Gastrocnemius medialis (tissue), 4 donors: ENCODE measurements around the gene EIF1AY. TPM values are rescaled to one million over a fixed set of nuclear protein-coding genes. Genes with fewer than 3 reads are reported as not detected.
"Not testable (repeated sequence)": the region's sequence is repeated elsewhere in the genome, so short reads cannot be mapped to it uniquely, and the experiment has no call there.

Experiments
- ATAC-seq, 2 donors: fragments of 150-250 bp; one replicate each; pipeline ENCODE4 v1.9.1; 2016
- DNase-seq, 2 donors: peaks; one replicate each; pipeline ENCODE4 v3.0.0-alpha.2; 2019
- H3K27ac ChIP-seq, 4 donors: fragments of 200-600 bp; sonication (generic); 1 replicate in 1 of 4; 2 replicates in 3 of 4; pipeline ENCODE4 v1.5.1; 2016 to 2018; ENCODE audit warnings: mild to moderate bottlenecking in 2 of 4, moderate library complexity in 1 of 4
- H3K27me3 ChIP-seq, 3 donors: fragments of 200-600 bp; sonication (generic) in 2 of 3; 1 replicate in 1 of 3; 2 replicates in 2 of 3; pipeline versions ENCODE4 v1.5.1 to v1.6.0; 2016 to 2019; ENCODE audit warnings: mild to moderate bottlenecking in 1 of 3, moderate library complexity in 1 of 3
- H3K36me3 ChIP-seq, 2 donors: fragments of 200-600 bp; sonication (generic) in 1 of 2; one replicate each; pipeline ENCODE4 v1.5.1; 2017 to 2018
- H3K4me1 ChIP-seq, 2 donors: fragments of 200-600 bp; sonication (generic) in 1 of 2; one replicate each; pipeline ENCODE4 v1.5.1; 2016 to 2017; ENCODE audit warnings: mild to moderate bottlenecking in 2 of 2
- H3K4me3 ChIP-seq, 4 donors: fragments of 200-600 bp; sonication (generic) in 3 of 4; 1 replicate in 1 of 4; 2 replicates in 3 of 4; pipeline ENCODE4 v1.5.1; 2016 to 2019; ENCODE audit warnings: mild to moderate bottlenecking in 2 of 4
- H3K9me3 ChIP-seq, 3 donors: fragments of 200-600 bp; sonication (generic) in 2 of 3; 1 replicate in 1 of 3; 2 replicates in 2 of 3; pipeline ENCODE4 v1.5.1; 2016 to 2019
- CTCF ChIP-seq, 5 experiments: fragments of 450-650 bp in 3 of 5; fragments of 200-600 bp in 2 of 5; sonication (generic) in 2 of 5; IDR thresholded peaks in 4 of 5; conservative IDR thresholded peaks in 1 of 5; 1 replicate in 4 of 5; 2 replicates in 1 of 5; pipeline ENCODE4 v1.5.1; 2016 to 2019; ENCODE audit warnings: antibody characterized with exemption in 5 of 5, mild to moderate bottlenecking in 3 of 5, moderate library complexity in 3 of 5
- POLR2A ChIP-seq, 2 donors: fragments of 450-650 bp; IDR thresholded peaks; one replicate each; pipeline ENCODE4 v1.6.1; 2017; ENCODE audit warnings: antibody characterized with exemption in 2 of 2, mild to moderate bottlenecking in 2 of 2, moderate library complexity in 2 of 2
- in situ Hi-C, 4 donors: fragments of 200-750 bp; cut with MboI; loops; one replicate each; pipeline versions ENCODE4 v1.15.0 to v1.8.0; 2017; ENCODE audit warnings: low sequenced_read_pairs in 4 of 4
- intact Hi-C: fragments of 100-400 bp; cut with DNase I; formaldehyde crosslinking; loops from one replicate; pipeline ENCODE4 v1.15.1; 2023; ENCODE audit warnings: low total_unique reads
- total RNA-seq, 4 donors: library from RNA; depleted of rRNA; stranded (reverse); fragments of >200 nt; gene quantifications; one replicate each; pipeline versions ENCODE4 v1.1.0 to v1.2.3, GENCODE V29; 2016

Gene EIF1AY
- total RNA-seq, 4 donors from 2014 or later = 56.3 to 62.4 TPM; not detected in 2

DNA sequence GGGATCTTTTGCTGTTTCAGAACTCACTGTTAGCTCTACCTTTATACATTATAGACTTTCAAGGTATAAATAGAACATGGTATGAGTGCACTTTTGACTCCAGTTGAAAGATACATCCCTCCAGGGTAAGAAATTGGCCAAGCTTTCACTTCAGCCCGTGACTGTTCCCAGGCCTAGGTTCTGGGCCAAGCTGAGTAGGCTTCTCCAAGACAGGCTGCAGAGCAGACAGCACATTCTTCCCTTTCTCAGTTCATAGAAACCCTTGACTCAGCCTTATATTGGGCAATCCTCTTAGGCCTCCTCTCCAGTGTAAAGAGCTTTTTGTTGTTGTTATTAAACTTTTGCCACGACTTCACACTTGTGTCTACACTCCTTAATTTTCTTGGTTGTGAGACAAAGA, 29.5 kb upstream of the EIF1AY start:
- Histone ChIP-seq H3K27me3 (no peaks in the 10 kb centered on the region), H3K4me1 (no peaks in the 10 kb centered on the region), H3K36me3 (no peaks in the 10 kb centered on the region), H3K9me3 (no peaks in the 10 kb centered on the region), H3K4me3 (no peak overlapping the region), H3K27ac (no peak overlapping the region)
- intact Hi-C loops = no loop called here
- DNase-seq (no peak), ATAC-seq (no peak)
- in situ Hi-C loops = no loop called here
- TF ChIP-seq CTCF (IDR thresholded peaks at IDR 0.05 in 4 of 5, conservative IDR thresholded peaks at IDR 0.05 in 1 of 5) (no peak), POLR2A (IDR thresholded peaks at IDR 0.05) (no peak)

DNA sequence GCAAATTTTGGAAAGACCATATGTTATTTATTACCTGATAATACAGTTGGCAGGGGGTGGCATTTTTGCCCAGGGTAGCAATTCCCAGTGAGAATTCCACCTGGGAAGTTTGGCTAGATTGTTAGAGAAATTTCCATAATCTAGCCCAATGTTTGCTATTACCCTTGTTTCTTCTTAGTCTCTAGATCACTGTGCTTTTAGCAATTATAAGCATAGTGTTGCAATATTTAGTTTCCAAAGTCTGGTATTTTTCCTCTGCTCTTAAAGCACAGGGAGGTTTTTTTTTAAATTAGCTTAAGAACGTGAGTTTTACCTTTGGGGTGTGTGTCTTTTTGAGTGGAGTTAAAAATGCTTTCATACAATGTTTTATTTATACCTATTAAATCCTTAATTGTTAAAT, 26.3 kb upstream of the EIF1AY start:
- TF ChIP-seq POLR2A (IDR thresholded peaks at IDR 0.05) (no peak), CTCF (IDR thresholded peaks at IDR 0.05 in 4 of 5, conservative IDR thresholded peaks at IDR 0.05 in 1 of 5) (no peak)
- Histone ChIP-seq H3K4me1 (no peaks in the 10 kb centered on the region), H3K36me3 (no peaks in the 10 kb centered on the region), H3K9me3 (no peaks in the 10 kb centered on the region), H3K27me3 (no peaks in the 10 kb centered on the region), H3K27ac (no peak overlapping the region), H3K4me3 (no peak overlapping the region)
- no peak for ATAC-seq
- intact Hi-C loops (no loop called here), in situ Hi-C loops (no loop called here)
- no peak for DNase-seq

DNA sequence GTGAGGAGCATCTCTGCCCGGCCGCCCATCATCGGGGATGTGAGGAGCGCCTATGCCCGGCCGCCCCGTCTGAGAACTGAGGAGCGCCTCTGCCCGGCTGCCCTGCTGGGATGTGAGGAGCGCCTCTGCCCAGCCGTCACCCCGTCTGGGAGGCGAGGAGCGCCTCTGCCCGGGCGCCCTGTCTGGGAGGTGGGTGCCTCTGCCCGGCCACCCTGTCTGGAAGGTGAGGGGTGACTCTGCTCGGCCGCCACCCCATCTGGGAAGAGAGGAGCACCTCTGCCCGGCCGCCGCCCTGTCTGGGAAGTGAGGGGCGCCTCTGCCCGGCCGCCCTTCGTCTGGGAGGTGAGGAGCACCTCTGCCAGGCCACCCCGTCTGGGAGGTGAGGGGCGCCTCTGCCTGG, 23.7 kb upstream of the EIF1AY start:
- ATAC-seq = no peak
- no peak for DNase-seq

GRCh38 chrY:20552764-20553323, 22.7 kb upstream of the EIF1AY start:
- H3K9me3 ChIP-seq, H3K4me1 ChIP-seq, H3K27me3 ChIP-seq, H3K4me3 ChIP-seq, DNase-seq, H3K27ac ChIP-seq, H3K36me3 ChIP-seq, ATAC-seq, intact Hi-C loops: not testable (repeated sequence)
- in situ Hi-C loops = loop anchor here in 1 of 4 donors (25.0 kb wide), 1 partner anchor 816 kb away; the partner anchor contains the start of gene KDM5D

More for the DNA sequence above, 23.7 kb upstream of the EIF1AY start:
- in situ Hi-C loops (loop anchor here in 1 of 4 donors (25.0 kb wide), 1 partner anchor 815 kb away; the partner anchor contains the start of gene KDM5D), intact Hi-C loops (no loop called here)
- no peak overlapping the region for H3K4me3 ChIP-seq
- no peak overlapping the region for H3K27ac ChIP-seq
- no peaks in the 10 kb centered on the region for H3K4me1 ChIP-seq
- H3K27me3 ChIP-seq = no peaks in the 10 kb centered on the region
- no peaks in the 10 kb centered on the region for H3K9me3 ChIP-seq
- no peaks in the 10 kb centered on the region for H3K36me3 ChIP-seq
- no peak for TF ChIP-seq POLR2A (IDR thresholded peaks at IDR 0.05)
- TF ChIP-seq CTCF (IDR thresholded peaks at IDR 0.05 in 4 of 5, conservative IDR thresholded peaks at IDR 0.05 in 1 of 5) = no peak

- H3K9me3 ChIP-seq = no peaks in the 10 kb centered on the region
- no peak overlapping the region for H3K4me3 ChIP-seq
- no peaks in the 10 kb centered on the region for H3K27me3 ChIP-seq
- H3K36me3 ChIP-seq = no peaks in the 10 kb centered on the region
- intact Hi-C loops = no loop called here
- H3K27ac ChIP-seq = no peak overlapping the region
- ATAC-seq (no peak), DNase-seq (no peak)
- in situ Hi-C loops = loop anchor here in 1 of 4 donors (25.0 kb wide), 1 partner anchor 819 kb away; the partner anchor contains the start of gene KDM5D
- TF ChIP-seq POLR2A (IDR thresholded peaks at IDR 0.05) (no peak), CTCF (IDR thresholded peaks at IDR 0.05 in 4 of 5, conservative IDR thresholded peaks at IDR 0.05 in 1 of 5) (no peak)
- H3K4me1 ChIP-seq = peaks cover 0 to 10% of the 10 kb centered on the region in 2 donors
Observed at GRCh38 chrY:20555820-20556219, 19.8 kb upstream of the EIF1AY start.
